ELR (cell line): ENCODE data around the gene SAA4.
"Not testable (repeated sequence)": the region's sequence is repeated elsewhere in the genome, so short reads cannot be mapped to it uniquely, and the experiment has no call there.

Experiments used
- DNase-seq: peaks from one replicate; pipeline ENCODE4 v3.0.0-alpha.2; 2015; ENCODE audit warnings: low read depth

The SAA4 gene

GRCh38 chr11:18189476-18190245, 46.9 kb downstream of the SAA4 start:
- not testable (repeated sequence) for DNase-seq

- no peak for DNase-seq
Observed at GRCh38 chr11:18188796-18189195, 47.8 kb downstream of the SAA4 start.
